Smooth muscle cell (in vitro differentiated cells): ENCODE data around the gene CDKL1. TPM values are rescaled to one million over a fixed set of nuclear protein-coding genes. Genes with fewer than 3 reads are reported as not detected.

Experiments used
- DNase-seq: peaks from one replicate; lab custom pipeline; 2025; ENCODE audit not compliant: unreplicated experiment; lab: John Stamatoyannopoulos, UW
- H2AFZ ChIP-seq: fragments of 200-600 bp; sonication (generic); 2 replicates; pipeline ENCODE4 v1.6.0; 2016; ENCODE audit warnings: antibody characterized with exemption, low read depth, mild to moderate bottlenecking
- H3F3A ChIP-seq: fragments of 200-600 bp; sonication (generic); 2 replicates; pipeline ENCODE4 v1.6.0; 2017; ENCODE audit warnings: antibody characterized with exemption, low read depth
- H3K27ac ChIP-seq: fragments of 200-600 bp; sonication (generic); 2 replicates; pipeline ENCODE4 v1.5.1; 2016; ENCODE audit warnings: low read depth, mild to moderate bottlenecking
- H3K27me3 ChIP-seq: fragments of 200-600 bp; sonication (generic); 2 replicates; pipeline ENCODE4 v1.6.1; 2016; ENCODE audit warnings: low read depth, mild to moderate bottlenecking
- H3K36me3 ChIP-seq: fragments of 200-600 bp; sonication (generic); 2 replicates; pipeline ENCODE4 v1.5.1; 2016; ENCODE audit warnings: low read depth
- H3K4me1 ChIP-seq: fragments of 200-600 bp; sonication (generic); 2 replicates; pipeline ENCODE4 v1.5.1; 2016; ENCODE audit warnings: low read depth
- H3K4me2 ChIP-seq: fragments of 200-600 bp; sonication (generic); 2 replicates; pipeline ENCODE4 v1.6.0; 2016; ENCODE audit warnings: mild to moderate bottlenecking
- H3K4me3 ChIP-seq: fragments of 200-600 bp; sonication (generic); 2 replicates; pipeline ENCODE4 v1.5.1; 2016; ENCODE audit warnings: mild to moderate bottlenecking
- H3K79me2 ChIP-seq: fragments of 200-600 bp; sonication (generic); 2 replicates; pipeline ENCODE4 v1.6.0; 2016; ENCODE audit warnings: low read depth, mild to moderate bottlenecking
- H3K9ac ChIP-seq: fragments of 200-600 bp; sonication (generic); 2 replicates; pipeline ENCODE4 v1.6.0; 2016; ENCODE audit warnings: low read depth
- H3K9me3 ChIP-seq: fragments of 200-600 bp; sonication (generic); replicated peaks from 2 replicates; pipeline ENCODE4 v1.5.1; 2016; ENCODE audit warnings: low read depth
- H4K20me1 ChIP-seq: fragments of 200-600 bp; sonication (generic); 2 replicates; pipeline ENCODE4 v1.6.0; 2016; ENCODE audit warnings: low read depth
- WGBS: methylation state at CpG from one replicate; pipeline ENCODE4 v1.1.7; 2016; ENCODE audit warnings: low lambda C conversion rate; 5-methylcytosine and 5-hydroxymethylcytosine counted together
- polyA plus RNA-seq: library from polyadenylated mRNA; unstranded; fragments of >200 nt; fragmentation: Nextera tagmentation; extraction: Ambion mirVana; gene quantifications from 2 replicates; pipeline ENCODE4 v1.2.1, GENCODE V29; 2016
- total RNA-seq: library from RNA; depleted of rRNA; stranded (reverse); fragments of >200 nt; gene quantifications from 2 replicates; pipeline ENCODE4 v1.2.3, GENCODE V29; 2014
- TF ChIP-seq, protein P1 (sequence below): fragments of 200-600 bp; sonication (generic); IDR thresholded peaks from 2 replicates; pipeline ENCODE4 v1.5.1; 2017; ENCODE audit warnings: borderline replicate concordance, mild to moderate bottlenecking, antibody characterized with exemption; ENCODE audit not compliant: insufficient read depth, poor library complexity, severe bottlenecking

Gene CDKL1
- total and polyA plus RNA-seq, 2 experiments from 2014 or later, result 1.6 to 4.9 TPM

DNA sequence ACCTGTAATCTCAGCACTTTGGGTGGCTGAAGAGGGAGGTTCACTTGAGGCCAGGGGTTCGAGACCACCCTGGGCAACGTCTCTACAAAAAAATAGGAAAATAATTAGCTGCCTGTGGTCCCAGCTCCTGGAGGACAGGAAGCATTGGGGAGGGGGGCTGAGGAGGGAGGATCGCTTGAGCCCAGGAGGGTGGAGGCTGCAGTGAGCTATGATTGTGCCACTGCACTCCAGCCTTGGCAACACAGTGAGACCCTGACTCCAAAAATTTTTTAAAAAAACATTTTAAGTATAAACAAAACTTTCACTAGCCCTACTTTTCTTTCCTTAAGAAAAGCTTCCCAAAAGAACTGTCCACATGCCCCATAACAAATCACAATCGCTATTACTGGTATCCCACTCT lies 86.2 kb downstream of the CDKL1 start:
- no peak for DNase-seq
- Histone ChIP-seq H2AFZ (no peak overlapping the region), H4K20me1 (no peaks in the 10 kb centered on the region), H3K27ac (no peak overlapping the region), H3K79me2 (peaks cover 19% of the 10 kb centered on the region), H3K9ac (no peak overlapping the region), H3K4me3 (peak overlapping the region; percentile 71), H3K4me1 (peaks cover 12% of the 10 kb centered on the region), H3K36me3 (no peaks in the 10 kb centered on the region), H3K9me3 (no peaks in the 10 kb centered on the region), H3F3A (no peaks in the 10 kb centered on the region), H3K4me2 (peak overlapping the region; percentile 92), H3K27me3 (no peaks in the 10 kb centered on the region)
- TF ChIP-seq, protein P1, sequence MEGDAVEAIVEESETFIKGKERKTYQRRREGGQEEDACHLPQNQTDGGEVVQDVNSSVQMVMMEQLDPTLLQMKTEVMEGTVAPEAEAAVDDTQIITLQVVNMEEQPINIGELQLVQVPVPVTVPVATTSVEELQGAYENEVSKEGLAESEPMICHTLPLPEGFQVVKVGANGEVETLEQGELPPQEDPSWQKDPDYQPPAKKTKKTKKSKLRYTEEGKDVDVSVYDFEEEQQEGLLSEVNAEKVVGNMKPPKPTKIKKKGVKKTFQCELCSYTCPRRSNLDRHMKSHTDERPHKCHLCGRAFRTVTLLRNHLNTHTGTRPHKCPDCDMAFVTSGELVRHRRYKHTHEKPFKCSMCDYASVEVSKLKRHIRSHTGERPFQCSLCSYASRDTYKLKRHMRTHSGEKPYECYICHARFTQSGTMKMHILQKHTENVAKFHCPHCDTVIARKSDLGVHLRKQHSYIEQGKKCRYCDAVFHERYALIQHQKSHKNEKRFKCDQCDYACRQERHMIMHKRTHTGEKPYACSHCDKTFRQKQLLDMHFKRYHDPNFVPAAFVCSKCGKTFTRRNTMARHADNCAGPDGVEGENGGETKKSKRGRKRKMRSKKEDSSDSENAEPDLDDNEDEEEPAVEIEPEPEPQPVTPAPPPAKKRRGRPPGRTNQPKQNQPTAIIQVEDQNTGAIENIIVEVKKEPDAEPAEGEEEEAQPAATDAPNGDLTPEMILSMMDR, result no peak
- 94% methylated on average over 4 of the region's 4 CpGs for WGBS

DNA sequence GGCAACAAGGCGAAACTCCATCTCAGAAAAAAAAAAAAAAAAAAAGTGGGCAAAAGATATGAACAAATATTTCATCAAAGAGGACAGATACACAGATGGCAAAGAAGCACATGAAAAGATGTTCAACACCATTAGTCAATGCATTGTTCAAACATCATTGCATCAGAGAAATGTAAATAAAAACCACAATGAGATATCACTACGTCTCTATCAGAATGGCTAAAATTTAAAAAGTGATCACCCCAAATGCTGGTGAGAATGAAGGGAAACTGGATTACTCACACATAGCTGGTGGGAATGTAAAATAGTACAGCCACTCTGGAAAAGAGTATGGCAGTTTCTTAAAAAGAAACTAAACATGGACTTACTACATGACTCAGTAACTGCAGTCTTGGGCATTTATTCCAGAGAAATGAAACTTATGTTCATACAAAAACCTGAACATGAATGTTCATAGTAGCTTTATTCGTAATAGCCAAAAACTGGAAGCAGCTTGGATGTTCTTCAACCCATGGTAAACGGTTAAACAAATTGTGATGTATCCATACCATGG lies 88.2 kb downstream of the CDKL1 start:
- Histone ChIP-seq H4K20me1 (no peaks in the 10 kb centered on the region), H3K4me2 (no peak overlapping the region), H3K36me3 (no peaks in the 10 kb centered on the region), H3K79me2 (peaks cover 14% of the 10 kb centered on the region), H3K27me3 (no peaks in the 10 kb centered on the region), H3F3A (no peaks in the 10 kb centered on the region), H3K9ac (no peak overlapping the region), H3K4me1 (peaks cover 12% of the 10 kb centered on the region), H3K27ac (no peak overlapping the region), H2AFZ (no peak overlapping the region), H3K9me3 (no peaks in the 10 kb centered on the region), H3K4me3 (no peak overlapping the region)
- WGBS, result 90% methylated on average over 4 of the region's 4 CpGs
- no peak for DNase-seq
- TF ChIP-seq, protein P1, result no peak

DNA sequence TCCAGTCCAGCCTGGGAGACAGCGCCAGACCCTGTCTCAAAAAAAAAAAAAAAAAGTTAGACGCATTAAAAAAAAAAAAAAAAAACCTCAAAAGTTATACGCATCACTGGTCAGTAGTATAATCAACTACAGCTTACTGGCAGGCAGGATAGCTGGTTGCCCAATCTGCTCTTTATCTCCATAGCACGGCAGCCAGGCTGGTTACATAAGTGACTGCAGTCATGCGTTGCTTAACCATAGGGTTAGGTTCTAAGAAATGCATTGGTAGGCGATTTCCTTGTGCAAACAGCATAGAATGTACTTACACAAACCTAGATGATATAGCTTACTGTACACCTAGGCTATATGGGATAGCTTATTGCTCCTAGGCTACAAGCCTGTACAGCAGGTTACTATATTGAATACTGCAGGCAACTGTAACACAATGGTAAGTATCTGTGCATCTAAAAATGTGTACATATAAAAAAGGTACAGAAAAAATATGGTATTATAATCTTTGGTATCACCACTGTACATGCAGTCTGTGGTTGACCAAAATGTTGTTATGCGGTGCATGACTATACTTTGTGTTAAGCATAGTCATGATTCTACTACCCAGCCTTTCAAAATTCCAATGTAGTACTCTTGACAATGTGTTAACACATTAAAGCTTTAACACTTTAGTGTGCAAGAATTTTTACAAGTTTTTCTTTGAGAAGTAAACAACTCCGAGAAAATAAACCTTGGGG lies 92.8 kb downstream of the CDKL1 start:
- no peak for DNase-seq

More for the DNA sequence above, 92.8 kb downstream of the CDKL1 start:
- 80% methylated on average over 8 of the region's 8 CpGs for WGBS
- Histone ChIP-seq H3K36me3 (no peaks in the 10 kb centered on the region), H3K27ac (no peak overlapping the region), H3K9ac (no peak overlapping the region), H4K20me1 (no peaks in the 10 kb centered on the region), H3K4me2 (no peak overlapping the region), H3K4me1 (no peaks in the 10 kb centered on the region), H3K27me3 (no peaks in the 10 kb centered on the region), H3K4me3 (no peak overlapping the region), H3F3A (no peaks in the 10 kb centered on the region), H3K9me3 (no peaks in the 10 kb centered on the region), H2AFZ (no peak overlapping the region), H3K79me2 (no peaks in the 10 kb centered on the region)
- TF ChIP-seq, protein P1, result no peak
